GM18499 (cell line): ENCODE data around the gene B3GNT5.
"Not testable (repeated sequence)": the region's sequence is repeated elsewhere in the genome, so short reads cannot be mapped to it uniquely, and the experiment has no call there.

Source experiments
- ATAC-seq: cut with Tn5 transposase; IDR thresholded peaks from one replicate; pipeline ENCODE4 v1.9.1; 2021; ENCODE audit warnings: moderate number of reproducible peaks; ENCODE audit not compliant: insufficient read depth, unreplicated experiment

B3GNT5 gene

DNA sequence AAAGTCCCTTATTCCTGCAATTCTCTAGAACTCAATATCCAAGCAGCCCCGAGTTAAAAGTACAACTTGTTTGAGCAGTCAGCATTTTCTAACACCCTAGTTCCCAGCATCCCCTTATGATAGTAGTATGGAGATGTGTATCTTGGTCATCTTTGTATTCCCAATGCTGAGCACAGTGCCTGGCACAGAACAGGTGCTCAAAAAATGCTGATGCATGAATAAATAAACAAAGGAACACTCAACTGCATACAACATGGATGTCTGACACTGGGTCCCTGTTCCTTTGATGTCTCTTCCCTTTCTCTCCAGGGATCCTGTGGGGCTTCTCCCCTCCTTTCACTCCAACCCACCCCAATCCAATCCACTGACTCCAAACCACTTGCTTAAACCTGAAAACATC lies 23.9 kb upstream of the B3GNT5 start:
- ATAC-seq = no peak

- ATAC-seq = not testable (repeated sequence)
Measured at GRCh38 chr3:183230251-183230650, 22.8 kb upstream of the B3GNT5 start.

DNA sequence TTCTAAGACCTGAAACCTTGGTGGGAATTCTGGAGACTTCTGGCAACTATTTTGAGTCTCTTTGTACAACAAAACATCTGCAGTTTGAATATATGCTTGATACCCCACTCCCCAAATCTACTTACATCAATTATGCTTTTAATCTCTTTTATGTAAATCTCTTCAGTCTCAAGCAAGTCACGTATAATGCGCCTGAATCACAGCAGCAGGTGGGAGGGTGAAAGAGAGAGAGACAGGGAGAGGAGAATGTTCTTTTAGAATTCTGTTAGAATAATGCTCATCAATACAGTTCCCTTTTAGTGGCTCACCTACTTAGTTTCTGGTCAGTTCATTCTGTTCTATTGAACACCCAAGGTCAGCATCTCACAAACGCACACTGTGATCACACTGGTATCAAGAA lies 22.2 kb upstream of the B3GNT5 start:
- no peak for ATAC-seq

GRCh38 chr3:183233966-183234365 lies 19.1 kb upstream of the B3GNT5 start:
- ATAC-seq = no peak

DNA sequence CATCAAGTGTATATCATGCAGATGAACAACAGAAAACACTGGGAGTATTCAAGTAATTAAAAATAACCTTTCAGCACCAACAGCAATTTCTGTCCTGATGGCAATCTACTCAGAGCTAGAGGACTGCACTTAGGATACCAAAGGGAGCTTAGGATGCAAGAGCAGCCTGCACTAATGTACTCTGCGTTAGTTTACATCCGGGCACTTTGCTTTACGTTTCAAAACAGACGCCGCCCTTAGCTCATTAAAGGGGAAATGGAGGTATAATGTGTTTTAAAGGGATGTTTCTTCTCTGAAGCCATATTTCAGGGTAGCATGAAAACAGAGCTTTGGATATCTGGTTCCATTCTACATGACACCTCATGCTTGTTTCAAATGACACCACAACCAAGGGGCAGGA lies 14.0 kb upstream of the B3GNT5 start:
- no peak for ATAC-seq

GRCh38 chr3:183242431-183242830 lies 10.6 kb upstream of the B3GNT5 start:
- no peak for ATAC-seq

GRCh38 chr3:183244219-183244618 lies 8.8 kb upstream of the B3GNT5 start:
- no peak for ATAC-seq

GRCh38 chr3:183244981-183245476 lies 8.0 kb upstream of the B3GNT5 start:
- no peak for ATAC-seq

DNA sequence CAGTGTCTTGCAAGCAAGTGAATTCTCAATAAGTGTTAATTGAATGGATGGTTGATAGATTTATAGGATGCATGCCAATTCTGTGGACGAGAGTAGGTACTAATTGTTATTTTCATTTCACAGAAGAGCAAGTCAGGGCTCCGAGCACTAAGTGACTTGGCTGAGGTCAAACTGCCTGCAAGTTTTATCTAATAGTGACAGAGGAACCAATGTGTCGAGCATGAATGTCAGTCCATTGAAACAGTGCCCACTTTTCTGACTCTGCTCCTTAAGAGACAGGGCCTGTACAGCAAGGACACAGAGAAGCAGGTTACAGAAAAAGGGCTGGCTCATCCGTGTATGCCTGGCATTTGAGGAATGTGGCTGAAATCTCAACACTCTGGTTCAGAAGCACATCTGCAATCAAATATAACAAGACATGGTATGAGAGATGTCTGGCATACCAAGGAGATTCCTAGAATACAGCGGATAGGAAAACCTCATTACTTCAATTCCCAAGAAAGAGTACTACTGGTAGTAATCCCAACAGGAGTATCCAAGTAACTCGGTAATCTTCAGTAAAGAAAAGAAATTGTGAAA lies 6.0 kb upstream of the B3GNT5 start:
- no peak for ATAC-seq

DNA sequence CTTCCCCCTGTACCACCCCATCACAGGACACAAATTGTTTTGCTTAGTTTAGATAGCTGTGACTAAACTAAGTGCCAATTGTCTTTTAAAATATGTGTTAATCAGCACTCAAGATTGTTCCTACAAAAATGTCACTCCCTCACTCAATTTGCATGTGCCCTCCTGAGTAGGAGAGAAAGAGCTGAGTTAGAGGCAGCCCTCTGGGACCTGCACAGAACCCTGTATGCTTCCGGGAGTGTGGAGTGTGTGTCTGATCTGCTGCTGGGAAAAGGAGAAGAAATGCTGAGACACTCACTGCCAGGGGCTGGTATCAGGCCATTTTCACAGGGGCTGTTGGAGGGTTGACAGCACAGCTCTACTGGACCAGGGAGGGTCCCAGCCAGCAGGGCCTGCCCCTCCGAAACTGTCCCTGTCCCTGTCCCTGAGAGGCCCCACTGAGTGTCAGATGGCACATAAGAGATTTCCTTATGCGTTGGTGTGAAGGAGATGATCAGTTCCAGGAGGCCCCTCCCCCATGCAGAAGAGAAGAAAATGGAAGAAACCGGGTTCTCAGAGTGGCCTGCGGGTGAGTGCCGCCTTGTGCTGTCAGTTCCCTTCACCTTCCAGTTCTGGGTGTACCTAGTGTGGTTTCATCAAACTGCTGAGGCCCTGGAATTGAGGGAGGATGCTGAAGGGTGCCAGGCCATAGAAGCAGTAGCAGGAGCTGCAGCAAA lies 3.9 kb upstream of the B3GNT5 start:
- no peak for ATAC-seq

GRCh38 chr3:183252118-183252782 lies 803 bp upstream of the B3GNT5 start:
- no peak for ATAC-seq

DNA sequence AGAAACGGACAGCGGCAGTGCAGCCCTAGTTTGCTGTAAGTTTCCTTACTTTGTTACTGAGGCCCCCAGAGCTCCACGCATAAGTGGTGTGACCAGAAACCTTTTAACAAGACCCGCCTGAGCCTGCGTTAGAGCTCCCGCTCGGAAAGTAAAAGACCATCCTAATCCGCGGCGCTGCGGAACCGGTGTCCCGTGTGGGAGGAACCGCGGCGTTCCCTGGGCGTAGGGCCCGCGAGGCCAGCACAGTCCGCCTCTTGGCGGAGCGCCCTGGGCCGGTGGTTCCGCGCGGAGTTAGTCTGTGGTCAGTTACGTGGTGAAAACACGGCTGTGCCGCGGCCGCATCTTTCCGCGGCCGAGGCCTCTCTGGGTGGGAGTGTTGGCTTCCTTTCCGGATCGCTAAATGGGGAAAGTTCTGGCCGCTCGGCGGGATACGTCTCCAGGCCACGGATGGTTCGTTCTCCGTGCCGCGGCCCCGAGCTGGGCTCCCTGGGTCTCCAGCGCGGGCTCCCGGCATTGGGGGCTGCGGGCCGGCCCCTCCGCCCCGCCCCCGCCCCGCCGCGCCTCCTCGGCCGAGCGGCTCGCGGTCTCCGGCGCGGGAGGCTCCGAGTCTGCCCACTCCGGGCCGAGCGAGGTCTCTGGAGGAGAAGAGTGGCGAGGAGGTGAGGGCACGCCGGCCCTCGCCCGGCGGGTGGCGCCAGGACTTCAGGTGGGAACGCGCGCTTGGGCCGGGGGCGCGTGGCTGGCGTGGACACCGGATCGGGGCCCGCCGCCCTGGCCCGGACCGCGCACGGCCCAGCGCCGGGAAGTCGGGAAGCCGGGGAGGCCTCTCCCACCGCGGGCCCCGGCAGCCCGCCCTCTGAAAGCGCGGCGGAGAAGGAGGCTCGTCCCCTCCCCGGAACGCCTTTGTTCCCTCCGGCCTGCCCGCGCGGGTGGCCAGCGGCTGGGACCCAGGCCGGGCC lies 754 bp downstream of the B3GNT5 start:
- no peak for ATAC-seq

GRCh38 chr3:183254487-183255347 lies 1.7 kb downstream of the B3GNT5 start:
- ATAC-seq = no peak

- ATAC-seq = no peak
Measured at GRCh38 chr3:183255348-183255730, 2.3 kb downstream of the B3GNT5 start.

DNA sequence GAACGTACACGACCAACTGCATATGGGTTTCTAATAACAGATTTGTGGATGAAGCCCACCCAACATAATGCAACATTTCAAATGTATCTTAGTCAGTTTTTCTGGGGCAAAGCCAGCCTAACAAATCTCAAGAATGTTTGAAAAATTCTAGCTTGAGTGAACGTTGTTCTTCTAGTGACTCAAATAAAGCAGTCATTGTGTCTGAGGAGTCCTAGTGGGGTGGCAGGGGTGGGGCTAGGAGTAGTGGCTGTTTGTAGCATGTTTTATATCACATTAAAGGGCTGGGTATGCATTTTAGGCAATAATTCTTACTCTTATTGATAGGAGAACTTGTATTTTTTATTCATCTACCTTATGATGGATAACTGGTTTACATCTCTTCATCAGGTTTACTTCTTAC lies 6.0 kb downstream of the B3GNT5 start:
- no peak for ATAC-seq

DNA sequence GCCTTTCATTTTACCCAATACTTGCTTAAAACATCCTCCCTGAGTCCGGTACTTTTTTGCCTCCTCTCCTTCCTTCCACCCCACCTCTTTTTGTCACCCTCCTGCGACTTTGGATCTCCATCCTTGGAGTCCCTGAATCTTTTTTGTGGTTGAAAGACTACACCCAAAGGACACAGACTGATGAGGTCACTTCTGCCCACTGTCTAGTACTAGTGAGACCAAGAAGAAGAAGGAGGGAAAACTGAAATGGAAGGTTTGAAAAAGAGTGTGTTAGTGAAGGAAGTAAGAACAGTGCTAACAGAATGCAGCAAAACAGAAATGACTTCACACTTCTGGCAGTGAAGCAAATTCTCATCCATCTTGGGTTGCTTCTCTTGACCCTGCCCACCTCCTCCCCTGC lies 6.6 kb downstream of the B3GNT5 start:
- no peak for ATAC-seq

DNA sequence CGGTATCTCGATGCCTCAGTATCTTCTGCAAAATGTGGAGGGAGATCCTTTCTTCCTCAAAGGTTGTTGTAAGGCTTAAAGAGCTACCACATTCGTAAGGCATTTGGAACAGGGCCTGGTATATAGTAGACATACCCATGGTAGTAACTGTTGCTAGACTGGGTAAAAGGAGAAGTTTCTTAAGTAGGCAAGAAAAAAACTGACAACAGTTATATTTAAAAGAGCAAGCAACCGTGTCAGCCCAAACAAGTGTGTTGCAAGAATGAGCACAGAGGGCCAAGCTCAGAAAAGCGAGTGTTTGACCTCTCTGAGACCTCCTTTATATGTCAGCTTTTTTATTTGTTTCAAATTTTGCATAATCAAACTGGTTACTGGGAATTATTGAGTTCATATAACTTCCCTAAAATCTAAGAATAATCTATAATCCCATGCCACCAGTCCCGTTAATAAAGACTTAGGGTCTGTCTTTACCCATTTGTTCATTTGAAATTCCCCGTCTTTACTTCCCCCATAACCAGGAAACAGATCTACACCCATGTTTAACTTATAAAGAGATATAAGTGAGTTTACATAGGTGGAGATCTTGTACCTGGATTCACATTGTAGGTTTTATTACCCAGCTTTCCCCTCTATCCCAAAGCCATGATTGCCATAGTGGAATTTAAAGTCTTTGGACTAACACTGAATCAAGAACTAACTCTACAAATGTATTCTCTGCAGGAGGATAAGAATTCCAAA lies 7.3 kb downstream of the B3GNT5 start:
- ATAC-seq = no peak

DNA sequence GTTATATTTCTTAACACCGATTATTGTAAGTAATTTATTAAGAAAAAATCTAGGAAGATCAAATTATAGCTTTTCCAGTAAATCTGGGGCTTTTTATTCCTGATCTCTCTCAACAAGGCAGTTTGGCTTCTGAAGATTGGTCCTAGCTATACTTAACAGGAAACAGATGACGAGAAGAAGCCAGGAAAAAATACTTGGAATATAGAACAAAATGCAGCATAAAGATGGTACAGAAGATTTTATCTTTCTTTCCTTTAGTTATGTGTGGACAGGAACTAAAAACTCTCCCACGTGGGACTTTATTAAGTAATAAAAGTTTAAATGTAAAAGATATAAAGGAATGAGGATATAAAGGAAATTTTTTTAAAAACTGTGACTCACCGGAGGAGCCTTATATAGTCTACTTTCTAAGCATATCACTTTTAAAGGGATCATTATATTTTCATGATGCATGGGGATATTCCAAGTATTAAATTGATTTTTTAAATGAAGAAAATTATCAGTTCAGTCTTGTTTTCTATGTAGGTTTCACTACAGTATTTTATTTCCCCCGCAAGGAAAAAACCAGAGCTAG lies 8.2 kb downstream of the B3GNT5 start:
- ATAC-seq = no peak
